K562 (cell line): Measurements from ENCODE around the gene RXRA.

Source experiments
- BCLAF1 ChIP-seq, 2 experiments: fragments of 450-650 bp in 1 of 2; IDR thresholded peaks; 2 replicates each; pipeline ENCODE4 v1.6.1; 2011 to 2017; ENCODE audit warnings: low read depth in 2 of 2, antibody characterized with exemption in 1 of 2, borderline replicate concordance in 1 of 2, low read length in 1 of 2, mild to moderate bottlenecking in 1 of 2, mixed read lengths in 1 of 2; ENCODE audit not compliant: control insufficient read depth in 1 of 2
- CBX2 ChIP-seq: fragments of 200-600 bp; sonication (generic); IDR thresholded peaks from one replicate; pipeline ENCODE4 v1.6.1; 2012; ENCODE audit warnings: mild to moderate bottlenecking, low read length, inconsistent platforms; ENCODE audit not compliant: insufficient read depth, poor library complexity, severe bottlenecking
- CC2D1A ChIP-seq: fragments of 450-650 bp; IDR thresholded peaks from 2 replicates; pipeline ENCODE4 v1.6.1; 2017; ENCODE audit warnings: mild to moderate bottlenecking
- CCAR2 ChIP-seq: fragments of 200-400 bp; formaldehyde crosslinking; IDR thresholded peaks from 2 replicates; pipeline ENCODE4 v1.6.1; 2017; ENCODE audit warnings: mild to moderate bottlenecking, low read depth, low read length
- CTCF ChIP-seq, 3 experiments: IDR thresholded peaks in 2 of 3; conservative IDR thresholded peaks in 1 of 3; 2 replicates each; pipeline ENCODE4 v1.5.1; 2011 to 2012; ENCODE audit warnings: low read length in 3 of 3, mild to moderate bottlenecking in 3 of 3, control low read depth in 2 of 3, improper control_type of control experiment in 1 of 3, inconsistent platforms in 1 of 3, low read depth in 1 of 3, mixed read lengths in 1 of 3, moderate library complexity in 1 of 3; ENCODE audit not compliant: insufficient read depth in 2 of 3
- EP300 ChIP-seq: IDR thresholded peaks from 2 replicates; pipeline ENCODE4 v1.6.1; 2012; ENCODE audit warnings: low read length, improper control_type of control experiment
- HMGXB4 ChIP-seq: sonication (generic); formaldehyde crosslinking; IDR thresholded peaks from 2 replicates; pipeline ENCODE4 v1.8.1; 2023; ENCODE audit warnings: mild to moderate bottlenecking, missing genetic modification reagents
- MXD1 ChIP-seq: fragments of 250-450 bp; sonication (Bioruptor Pico); IDR thresholded peaks from 2 replicates; pipeline ENCODE4 v1.8.0; 2021; ENCODE audit warnings: borderline replicate concordance, mild to moderate bottlenecking, moderate library complexity; ENCODE audit not compliant: poor library complexity, severe bottlenecking
- NFE2L1 ChIP-seq: fragments of 450-650 bp; IDR thresholded peaks from 2 replicates; pipeline ENCODE4 v1.6.1; 2016; ENCODE audit warnings: missing genetic modification characterization, low read depth, mild to moderate bottlenecking, missing compliant biosample characterization, moderate library complexity, borderline replicate concordance
- NR0B1 ChIP-seq: fragments of 450-650 bp; IDR thresholded peaks from one replicate; pipeline ENCODE4 v1.6.1; 2018; ENCODE audit warnings: mild to moderate bottlenecking, moderate library complexity; ENCODE audit not compliant: partially characterized antibody
- NRF1 ChIP-seq, 2 experiments: fragments of 450-650 bp; IDR thresholded peaks in 1 of 2; conservative IDR thresholded peaks in 1 of 2; 2 replicates each; pipeline ENCODE4 v1.6.1; 2014; ENCODE audit warnings: mild to moderate bottlenecking in 2 of 2
- POLR2B ChIP-seq: fragments of 450-650 bp; IDR thresholded peaks from 2 replicates; pipeline ENCODE4 v1.6.1; 2018; ENCODE audit warnings: low read depth; ENCODE audit not compliant: partially characterized antibody
- ZNF311 ChIP-seq: fragments of 250-450 bp; sonication (Bioruptor Pico); IDR thresholded peaks from 2 replicates; pipeline ENCODE4 v1.4.0; 2020; ENCODE audit warnings: mild to moderate bottlenecking, moderate library complexity

GRCh38 chr9:134385915-134386314, 59.7 kb downstream of the RXRA start:
- TF ChIP-seq CBX2 (no peak), NR0B1 (no peak), CCAR2 (no peak), MXD1 (CRISPR knock-in tag) (no peak), CTCF (IDR thresholded peaks at IDR 0.05 in 2 of 3, conservative IDR thresholded peaks at IDR 0.05 in 1 of 3; ENCODE audit: insufficient read depth in 2 of 3, low read depth in 1 of 3, low read length in 3 of 3) (no peak), BCLAF1 (IDR thresholded peaks at IDR 0.05; ENCODE audit: borderline replicate concordance in 1 of 2, control insufficient read depth in 1 of 2, low read depth in 2 of 2, low read length in 1 of 2) (no peak), CC2D1A (no peak), ZNF311 (CRISPR knock-in tag) (no peak), HMGXB4 (CRISPR knock-in tag) (no peak), POLR2B (no peak), NRF1 (conservative IDR thresholded peaks at IDR 0.05 in 1 of 2, IDR thresholded peaks at IDR 0.05 in 1 of 2) (no peak), EP300 (no peak), NFE2L1 (tag) (no peak)
